ENCODE results near the gene MYO16. TPM values are rescaled to one million over a fixed set of nuclear protein-coding genes. Genes with fewer than 3 reads are reported as not detected.
A peak's percentile ranks its signal among the peaks of the same experiment; 100 is the strongest.

The MYO16 gene
- total RNA-seq, 2 experiments from 2014 or later: not detected

DNA sequence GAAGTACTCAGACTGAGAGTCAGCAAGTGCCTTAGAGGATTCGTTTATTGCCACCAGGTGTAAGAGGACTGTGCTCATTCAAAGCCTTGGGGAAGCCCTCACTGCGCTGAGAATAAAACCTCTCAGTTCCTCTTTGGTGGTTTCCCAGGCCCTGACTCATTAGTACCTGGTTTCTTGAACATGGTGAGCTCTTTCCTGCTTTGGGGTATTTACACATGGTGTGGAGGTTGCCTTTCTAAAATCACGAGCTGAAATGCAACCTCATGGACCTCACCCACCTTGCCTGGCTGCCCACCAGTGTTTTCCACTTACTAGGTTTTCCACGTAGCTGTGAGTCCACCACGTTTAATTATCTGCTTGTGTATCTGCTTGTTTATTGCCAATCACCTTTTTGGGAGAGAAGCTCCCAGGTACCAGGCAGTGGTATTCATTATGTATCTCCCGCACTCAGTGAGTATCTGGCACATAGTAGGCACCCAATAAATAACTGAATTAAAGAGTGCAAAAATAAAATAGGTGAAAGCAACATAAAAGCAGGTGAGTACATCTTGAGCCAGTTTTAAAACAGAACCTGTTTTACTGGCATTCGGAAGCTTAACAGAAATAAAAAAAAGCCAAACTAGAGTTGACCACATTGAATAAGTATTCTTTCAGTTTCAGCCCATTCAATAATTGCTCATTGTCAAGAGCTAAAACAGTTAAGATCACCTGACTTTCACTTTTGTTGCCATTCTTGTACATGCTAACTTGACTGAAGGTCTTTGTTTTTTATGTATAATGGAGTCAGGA lies 533.0 kb downstream of the MYO16 start:
- Mint-ChIP-seq H3K27me3 (ENCODE audit: low read depth) (peaks cover 40% of the 10 kb centered on the region), H3K27ac (no peak overlapping the region), H3K9me3 (no peaks in the 10 kb centered on the region), H3K36me3 (ENCODE audit: low read depth) (no peaks in the 10 kb centered on the region), H3K4me3 (no peak overlapping the region), H3K4me1 (ENCODE audit: low read depth) (peaks cover 11% of the 10 kb centered on the region)
- CTCF ChIA-PET: interaction anchor here (1.0 kb wide), 1 partner anchor 16 kb away, joined by 4 read pairs; no protein-coding TSS in a partner anchor
- peak; percentile 84 for DNase-seq
- intact Hi-C loops (cut with micrococcal nuclease): loop anchor here (1.0 to 5.0 kb wide), 7 partner anchors 247 to 1260 kb away; partner anchors contain the start of gene IRS2

DNA sequence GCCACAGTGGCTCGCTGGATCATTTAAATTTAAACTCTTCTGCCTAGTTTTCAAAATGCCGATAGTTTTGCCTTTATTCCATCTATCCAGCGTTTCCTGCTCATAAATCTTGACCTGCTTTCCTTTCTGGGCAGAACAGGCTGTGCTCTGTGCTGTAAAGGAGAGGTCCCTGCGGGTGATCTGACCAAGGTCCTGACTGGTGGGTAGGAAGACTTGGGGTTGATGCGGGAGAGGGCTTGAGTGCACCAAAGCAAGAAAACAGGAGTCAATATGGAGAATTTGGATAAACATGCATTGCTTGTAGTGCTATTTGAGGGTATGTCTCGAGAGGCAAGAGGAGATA lies 533.6 kb downstream of the MYO16 start:
- Mint-ChIP-seq H3K4me3 (no peak overlapping the region), H3K36me3 (ENCODE audit: low read depth) (no peaks in the 10 kb centered on the region), H3K27ac (no peak overlapping the region), H3K4me1 (ENCODE audit: low read depth) (peaks cover 11% of the 10 kb centered on the region), H3K27me3 (ENCODE audit: low read depth) (peaks cover 38% of the 10 kb centered on the region), H3K9me3 (no peaks in the 10 kb centered on the region)
- no peak for DNase-seq
- intact Hi-C loops (cut with micrococcal nuclease): loop anchor here (2.0 to 5.0 kb wide), 3 partner anchors 408 to 1259 kb away; no protein-coding TSS in a partner anchor
- CTCF ChIA-PET: no interaction called here

- H3K9me3 Mint-ChIP-seq: no peaks in the 10 kb centered on the region
- intact Hi-C loops (cut with micrococcal nuclease): no loop called here
- no peak overlapping the region for H3K27ac Mint-ChIP-seq
- peaks cover 29% of the 10 kb centered on the region for H3K27me3 Mint-ChIP-seq (ENCODE audit: low read depth)
- H3K36me3 Mint-ChIP-seq (ENCODE audit: low read depth): no peaks in the 10 kb centered on the region
- peaks cover 11% of the 10 kb centered on the region for H3K4me1 Mint-ChIP-seq (ENCODE audit: low read depth)
- H3K4me3 Mint-ChIP-seq: no peak overlapping the region
- CTCF ChIA-PET: no interaction called here
- no peak for DNase-seq
Observed at GRCh38 chr13:109165417-109165904, 536.0 kb downstream of the MYO16 start.

GRCh38 chr13:109166804-109167203 lies 537.4 kb downstream of the MYO16 start:
- intact Hi-C loops (cut with micrococcal nuclease): no loop called here
- CTCF ChIA-PET: no interaction called here
- Mint-ChIP-seq H3K9me3 (no peaks in the 10 kb centered on the region), H3K36me3 (ENCODE audit: low read depth) (no peaks in the 10 kb centered on the region), H3K27me3 (ENCODE audit: low read depth) (peaks cover 23% of the 10 kb centered on the region), H3K4me3 (no peak overlapping the region), H3K27ac (no peak overlapping the region), H3K4me1 (ENCODE audit: low read depth) (peaks cover 9% of the 10 kb centered on the region)
- no peak for DNase-seq

- Mint-ChIP-seq H3K4me3 (no peak overlapping the region), H3K9me3 (no peaks in the 10 kb centered on the region), H3K4me1 (ENCODE audit: low read depth) (no peaks in the 10 kb centered on the region), H3K36me3 (ENCODE audit: low read depth) (no peaks in the 10 kb centered on the region), H3K27me3 (ENCODE audit: low read depth) (peaks cover 9% of the 10 kb centered on the region), H3K27ac (no peak overlapping the region)
- no peak for DNase-seq
- intact Hi-C loops (cut with micrococcal nuclease): no loop called here
- CTCF ChIA-PET: no interaction called here
Observed at GRCh38 chr13:109172136-109172535, 542.7 kb downstream of the MYO16 start.

- Mint-ChIP-seq H3K27me3 (ENCODE audit: low read depth) (peaks cover 6% of the 10 kb centered on the region), H3K4me1 (ENCODE audit: low read depth) (no peaks in the 10 kb centered on the region), H3K27ac (no peak overlapping the region), H3K4me3 (no peak overlapping the region), H3K9me3 (no peaks in the 10 kb centered on the region), H3K36me3 (ENCODE audit: low read depth) (no peaks in the 10 kb centered on the region)
- CTCF ChIA-PET: no interaction called here
- intact Hi-C loops (cut with micrococcal nuclease): no loop called here
- DNase-seq: no peak
Observed at GRCh38 chr13:109175666-109176065, 546.3 kb downstream of the MYO16 start.

DNA sequence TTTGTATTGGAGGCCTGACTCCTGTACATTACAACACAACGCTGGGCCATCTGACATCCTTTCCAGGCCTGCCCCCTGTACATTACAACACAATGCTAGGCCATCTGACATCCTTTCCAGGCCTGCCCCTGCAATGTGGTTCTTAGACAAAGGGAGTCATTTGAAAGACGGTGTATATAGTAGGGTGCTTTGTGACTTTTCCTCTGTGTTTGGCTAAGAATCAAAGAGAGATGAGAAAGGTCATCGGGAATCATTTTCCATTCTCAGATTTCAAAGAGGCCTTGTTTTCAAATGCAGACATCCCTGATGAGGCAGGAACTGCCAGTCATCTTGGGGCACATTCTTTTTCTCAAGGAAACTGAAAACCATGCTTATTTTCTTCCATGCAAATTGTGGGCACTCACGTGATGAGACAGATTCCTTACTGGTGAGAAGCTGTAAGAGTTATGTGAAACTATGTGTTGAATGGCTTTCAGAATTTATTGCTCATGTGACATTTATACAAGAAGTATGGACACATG lies 551.6 kb downstream of the MYO16 start:
- DNase-seq: no peak
- Mint-ChIP-seq H3K27me3 (ENCODE audit: low read depth) (peaks cover 6% of the 10 kb centered on the region), H3K9me3 (no peaks in the 10 kb centered on the region), H3K4me3 (no peak overlapping the region), H3K36me3 (ENCODE audit: low read depth) (no peaks in the 10 kb centered on the region), H3K27ac (no peak overlapping the region), H3K4me1 (ENCODE audit: low read depth) (no peaks in the 10 kb centered on the region)
- intact Hi-C loops (cut with micrococcal nuclease): no loop called here
- CTCF ChIA-PET: no interaction called here

DNA sequence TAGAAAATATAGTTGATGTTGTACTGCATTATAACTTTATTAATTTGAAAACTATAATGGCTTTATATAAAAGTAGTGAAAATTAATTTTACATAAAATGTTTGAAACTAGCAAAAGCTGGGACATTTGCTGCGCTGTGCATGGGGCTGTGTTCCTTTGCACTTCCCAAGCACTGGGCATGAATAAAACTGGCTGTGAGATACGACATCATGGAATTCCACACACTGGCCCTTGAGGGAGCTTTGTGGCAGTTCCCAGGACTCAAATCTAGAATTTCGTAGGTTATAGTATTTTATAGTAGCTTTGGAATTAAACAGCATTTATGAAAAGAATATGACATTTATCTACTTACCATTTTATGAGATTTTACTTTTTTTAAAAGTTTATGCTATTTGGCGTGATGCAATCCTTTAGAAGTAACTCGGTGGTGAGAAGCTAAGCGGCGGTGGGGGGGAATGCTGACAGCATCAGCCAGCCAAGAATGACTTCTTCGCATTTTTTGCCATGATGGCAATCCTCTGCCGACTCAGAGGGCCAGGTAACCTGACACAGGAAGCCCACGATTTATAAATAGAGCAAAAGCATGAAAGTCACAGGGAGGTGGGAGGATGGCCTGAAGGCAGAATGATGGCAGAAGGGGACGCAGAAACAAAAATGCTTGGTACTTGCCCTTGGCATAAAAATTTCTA lies 553.5 kb downstream of the MYO16 start:
- no peak overlapping the region for H3K4me3 Mint-ChIP-seq
- peaks cover 6% of the 10 kb centered on the region for H3K27me3 Mint-ChIP-seq (ENCODE audit: low read depth)
- no peaks in the 10 kb centered on the region for H3K9me3 Mint-ChIP-seq
- no peak overlapping the region for H3K27ac Mint-ChIP-seq
- intact Hi-C loops (cut with micrococcal nuclease): no loop called here
- H3K36me3 Mint-ChIP-seq (ENCODE audit: low read depth): no peaks in the 10 kb centered on the region
- CTCF ChIA-PET: no interaction called here
- no peak for DNase-seq
- H3K4me1 Mint-ChIP-seq (ENCODE audit: low read depth): no peaks in the 10 kb centered on the region

DNA sequence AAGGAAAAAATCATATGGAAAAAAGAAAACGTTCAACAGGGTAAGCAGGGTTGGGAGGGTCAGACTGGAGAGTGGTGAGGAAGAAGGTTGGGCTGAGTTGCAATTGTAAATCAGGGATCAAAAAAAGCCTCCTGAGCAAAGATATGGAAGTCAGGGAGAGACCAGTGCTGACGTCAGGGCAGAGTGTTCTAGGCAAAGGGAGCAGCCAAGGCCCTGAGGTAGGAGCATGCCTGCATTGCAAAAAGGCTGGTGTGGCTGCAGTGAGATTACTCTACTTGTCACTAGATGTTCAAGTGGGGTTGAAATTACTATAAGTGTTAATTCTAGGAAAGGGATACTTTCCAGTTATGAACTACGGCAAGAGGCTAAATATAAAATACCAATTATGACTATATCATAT lies 562.0 kb downstream of the MYO16 start:
- CTCF ChIA-PET: no interaction called here

GRCh38 chr13:109192306-109192705 lies 562.9 kb downstream of the MYO16 start:
- Mint-ChIP-seq H3K4me3 (no peak overlapping the region), H3K9me3 (no peaks in the 10 kb centered on the region), H3K36me3 (ENCODE audit: low read depth) (no peaks in the 10 kb centered on the region), H3K4me1 (ENCODE audit: low read depth) (no peaks in the 10 kb centered on the region), H3K27ac (no peak overlapping the region), H3K27me3 (ENCODE audit: low read depth) (peaks cover 11% of the 10 kb centered on the region)
- intact Hi-C loops (cut with micrococcal nuclease): no loop called here
- CTCF ChIA-PET: no interaction called here
- no peak for DNase-seq

More for the DNA sequence above, 562.0 kb downstream of the MYO16 start:
- DNase-seq: no peak
- Mint-ChIP-seq H3K36me3 (ENCODE audit: low read depth) (no peaks in the 10 kb centered on the region), H3K27me3 (ENCODE audit: low read depth) (peaks cover 9% of the 10 kb centered on the region), H3K4me3 (no peak overlapping the region), H3K9me3 (no peaks in the 10 kb centered on the region), H3K4me1 (ENCODE audit: low read depth) (no peaks in the 10 kb centered on the region), H3K27ac (no peak overlapping the region)
- intact Hi-C loops (cut with micrococcal nuclease): no loop called here

DNA sequence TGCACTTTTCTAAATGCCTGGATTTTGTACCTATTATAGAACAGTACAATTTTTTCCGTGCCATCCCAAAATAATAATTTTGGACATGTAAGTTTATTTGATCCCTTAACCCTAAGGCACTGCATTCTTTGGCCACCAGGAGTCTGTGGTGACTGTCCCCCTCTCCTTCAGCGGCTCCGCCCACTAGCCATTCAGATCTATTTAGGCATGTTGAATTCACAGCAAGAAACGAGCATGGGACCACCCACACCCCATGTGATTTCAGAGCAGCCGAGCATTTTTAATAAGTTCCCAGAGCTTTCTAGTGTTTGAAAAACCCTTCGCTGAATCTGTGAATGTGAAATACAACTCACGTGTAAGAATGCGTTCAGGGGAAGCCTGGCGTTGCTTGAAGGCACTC lies 567.5 kb downstream of the MYO16 start:
- no peaks in the 10 kb centered on the region for H3K9me3 Mint-ChIP-seq
- H3K4me1 Mint-ChIP-seq (ENCODE audit: low read depth): no peaks in the 10 kb centered on the region
- intact Hi-C loops (cut with micrococcal nuclease): no loop called here
- no peak for DNase-seq
- H3K36me3 Mint-ChIP-seq (ENCODE audit: low read depth): no peaks in the 10 kb centered on the region
- peaks cover 2% of the 10 kb centered on the region for H3K27me3 Mint-ChIP-seq (ENCODE audit: low read depth)
- CTCF ChIA-PET: interaction anchor here (0.7 to 0.8 kb wide), 2 partner anchors 9 to 67 kb away, joined by 3 read pairs; no protein-coding TSS in a partner anchor
- H3K27ac Mint-ChIP-seq: no peak overlapping the region
- no peak overlapping the region for H3K4me3 Mint-ChIP-seq

DNA sequence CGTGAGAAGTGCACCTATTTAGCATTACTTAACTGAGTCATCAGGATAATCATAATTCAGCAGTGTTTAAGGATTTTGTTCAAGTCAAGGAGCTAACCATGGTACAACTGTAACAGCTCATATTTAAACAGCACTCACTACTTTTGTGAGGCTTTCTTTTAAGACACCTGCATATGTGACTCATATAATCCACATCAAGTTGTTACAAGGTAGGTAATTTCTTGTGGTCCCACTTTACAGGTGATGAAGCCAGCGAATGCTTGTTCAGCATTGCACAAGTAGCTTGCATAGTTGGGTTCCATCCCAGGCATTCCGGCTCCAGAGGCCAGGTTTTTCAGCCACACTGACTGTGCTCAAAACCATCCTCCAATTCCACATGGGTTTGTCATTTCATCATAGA lies 569.2 kb downstream of the MYO16 start:
- Mint-ChIP-seq H3K4me3 (no peak overlapping the region), H3K4me1 (ENCODE audit: low read depth) (no peaks in the 10 kb centered on the region), H3K27ac (no peak overlapping the region), H3K27me3 (ENCODE audit: low read depth) (peaks cover 7% of the 10 kb centered on the region), H3K36me3 (ENCODE audit: low read depth) (no peaks in the 10 kb centered on the region), H3K9me3 (no peaks in the 10 kb centered on the region)
- intact Hi-C loops (cut with micrococcal nuclease): no loop called here
- no peak for DNase-seq
- CTCF ChIA-PET: no interaction called here

GRCh38 chr13:109199280-109199679 lies 569.9 kb downstream of the MYO16 start:
- intact Hi-C loops (cut with micrococcal nuclease): no loop called here
- H3K36me3 Mint-ChIP-seq (ENCODE audit: low read depth): no peaks in the 10 kb centered on the region

More at GRCh38 chr13:109199280-109199679, 569.9 kb downstream of the MYO16 start:
- Mint-ChIP-seq H3K9me3 (no peaks in the 10 kb centered on the region), H3K27ac (no peak overlapping the region), H3K4me1 (ENCODE audit: low read depth) (no peaks in the 10 kb centered on the region), H3K27me3 (ENCODE audit: low read depth) (peaks cover 7% of the 10 kb centered on the region), H3K4me3 (no peak overlapping the region)
- CTCF ChIA-PET: no interaction called here
- DNase-seq: no peak
